ENCODE data around the gene KLF13.
A peak's percentile ranks its signal among the peaks of the same experiment; 100 is the strongest.

The KLF13 gene

DNA sequence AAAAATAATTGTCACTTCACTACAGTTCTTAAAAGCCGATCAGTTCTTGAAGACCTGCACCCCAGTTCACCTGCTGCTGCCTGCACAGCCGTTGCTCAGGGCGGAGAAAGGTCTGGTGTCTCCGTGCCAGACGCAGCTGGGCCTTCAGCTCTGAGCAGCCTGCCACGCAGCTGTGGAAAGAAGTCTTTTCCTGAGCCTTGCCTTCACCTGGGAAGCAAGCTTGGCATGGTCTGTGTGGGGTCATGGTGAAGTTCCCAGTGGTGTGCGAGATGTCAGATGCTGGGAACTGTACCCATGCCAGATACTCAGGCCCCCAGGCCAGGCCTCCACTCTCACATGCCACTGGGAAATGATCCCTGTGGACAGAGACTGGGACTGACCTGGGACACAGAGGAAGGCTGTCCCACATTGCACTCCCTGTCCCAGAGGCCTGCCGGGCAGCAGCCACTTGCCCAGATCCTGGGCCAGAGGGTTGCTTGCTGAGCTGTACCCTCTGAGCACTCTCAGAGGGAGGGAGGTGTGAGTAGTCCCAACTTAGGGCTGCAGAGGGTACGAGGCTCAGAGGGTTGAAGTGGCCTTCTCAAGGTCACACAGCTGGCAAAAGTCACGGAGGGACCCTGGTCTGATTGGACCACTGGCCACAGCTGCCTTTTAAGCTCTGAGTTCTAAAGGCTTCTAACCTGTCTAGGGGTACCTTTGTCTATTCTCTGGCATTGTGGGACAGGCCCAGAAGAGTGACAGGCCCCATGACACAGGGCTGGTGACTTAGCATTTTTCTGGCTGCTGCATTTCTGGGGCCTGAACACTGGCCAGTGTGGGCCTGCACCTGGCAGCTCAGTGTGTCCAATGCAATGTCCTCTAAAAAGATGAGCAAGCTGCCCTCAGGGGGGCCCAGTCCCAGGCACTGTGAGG, 55.4 kb downstream of the KLF13 start:
- no peak for DNase-seq (ENCODE audit: low spot score)

- DNase-seq (ENCODE audit: low spot score) = no peak
Observed at GRCh38 chr15:31382713-31383045, 56.0 kb downstream of the KLF13 start.

- no peak for DNase-seq (ENCODE audit: low spot score)
Observed at GRCh38 chr15:31383139-31383538, 56.5 kb downstream of the KLF13 start.

- no peak for DNase-seq (ENCODE audit: low spot score)
Observed at GRCh38 chr15:31384568-31384967, 57.9 kb downstream of the KLF13 start.

- no peak for DNase-seq (ENCODE audit: low spot score)
Observed at GRCh38 chr15:31385736-31386135, 59.1 kb downstream of the KLF13 start.

- DNase-seq (ENCODE audit: low spot score) = no peak
Observed at GRCh38 chr15:31387092-31387478, 60.5 kb downstream of the KLF13 start.

DNA sequence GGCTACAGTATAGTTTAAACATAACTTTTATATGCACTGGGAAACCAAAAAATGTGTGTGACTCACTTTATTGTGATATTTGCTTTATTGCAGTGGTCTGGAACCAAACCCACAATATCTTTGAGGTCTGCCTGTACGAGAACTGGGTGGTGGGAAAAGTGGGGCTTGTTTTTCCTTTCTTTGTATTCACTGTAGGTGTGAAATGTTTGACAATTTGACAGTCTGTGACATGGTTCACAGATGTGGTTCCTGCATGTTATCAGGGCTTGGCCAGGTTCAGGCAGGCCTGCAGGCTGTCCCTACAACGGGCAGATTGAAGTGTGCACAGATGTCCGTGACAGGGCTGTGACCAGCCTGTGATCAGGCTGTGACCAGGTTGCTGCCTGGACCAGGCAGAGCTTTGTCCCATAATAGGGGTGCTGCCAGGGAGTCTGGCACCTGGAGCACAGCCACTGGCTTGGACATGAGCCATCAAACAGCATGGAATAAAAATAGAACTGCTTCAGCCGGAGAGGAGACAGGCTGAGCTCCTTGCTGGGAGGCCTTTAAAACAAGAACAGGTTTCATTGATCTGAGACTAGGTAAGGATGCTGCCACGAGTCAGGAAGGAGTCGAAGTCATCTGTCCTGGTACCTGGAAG, 61.0 kb downstream of the KLF13 start:
- peak; percentile 76 for DNase-seq (ENCODE audit: low spot score)

DNA sequence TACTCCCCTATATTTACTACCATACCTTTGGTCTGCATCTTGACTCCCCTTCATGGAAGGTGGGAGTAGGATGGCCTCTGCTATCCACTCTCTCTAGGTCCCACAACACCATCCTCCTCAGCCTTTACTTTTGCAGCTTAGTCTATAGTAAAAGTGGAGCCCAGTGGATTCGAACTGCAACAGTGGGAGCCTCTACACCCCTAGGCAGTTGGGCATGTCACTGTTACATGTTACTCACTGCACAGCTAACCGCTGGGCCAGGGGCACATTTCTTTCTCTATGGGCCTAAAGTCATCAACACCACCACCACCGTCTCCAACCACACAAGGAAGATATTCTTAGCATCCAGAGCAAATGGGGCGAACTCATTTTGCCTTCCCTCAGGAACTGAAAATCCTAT, 62.9 kb downstream of the KLF13 start:
- no peak for DNase-seq (ENCODE audit: low spot score)

DNA sequence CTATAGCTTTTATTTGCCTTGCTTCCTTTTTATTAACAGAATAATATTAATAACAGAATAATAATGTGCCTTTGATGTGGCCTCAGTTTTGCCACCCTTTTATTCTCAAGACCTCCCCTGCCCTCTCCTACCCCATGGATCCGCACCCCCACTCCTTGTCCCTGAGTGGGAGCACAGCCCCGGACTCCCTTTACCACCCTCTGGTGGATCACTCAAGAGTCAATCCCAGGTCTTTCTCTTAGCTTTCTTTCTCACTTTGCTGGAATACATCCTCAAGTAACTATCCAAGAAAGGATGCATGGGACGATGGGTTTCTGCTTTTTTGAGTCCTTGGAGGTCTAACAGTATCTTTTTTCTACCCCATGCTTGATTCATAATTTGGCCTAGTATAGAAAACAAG, 63.4 kb downstream of the KLF13 start:
- no peak for DNase-seq (ENCODE audit: low spot score)

GRCh38 chr15:31390777-31391486, 64.3 kb downstream of the KLF13 start:
- DNase-seq (ENCODE audit: low spot score) = no peak

GRCh38 chr15:31391687-31392671, 65.3 kb downstream of the KLF13 start:
- peak; percentile 77 for DNase-seq (ENCODE audit: low spot score)

DNA sequence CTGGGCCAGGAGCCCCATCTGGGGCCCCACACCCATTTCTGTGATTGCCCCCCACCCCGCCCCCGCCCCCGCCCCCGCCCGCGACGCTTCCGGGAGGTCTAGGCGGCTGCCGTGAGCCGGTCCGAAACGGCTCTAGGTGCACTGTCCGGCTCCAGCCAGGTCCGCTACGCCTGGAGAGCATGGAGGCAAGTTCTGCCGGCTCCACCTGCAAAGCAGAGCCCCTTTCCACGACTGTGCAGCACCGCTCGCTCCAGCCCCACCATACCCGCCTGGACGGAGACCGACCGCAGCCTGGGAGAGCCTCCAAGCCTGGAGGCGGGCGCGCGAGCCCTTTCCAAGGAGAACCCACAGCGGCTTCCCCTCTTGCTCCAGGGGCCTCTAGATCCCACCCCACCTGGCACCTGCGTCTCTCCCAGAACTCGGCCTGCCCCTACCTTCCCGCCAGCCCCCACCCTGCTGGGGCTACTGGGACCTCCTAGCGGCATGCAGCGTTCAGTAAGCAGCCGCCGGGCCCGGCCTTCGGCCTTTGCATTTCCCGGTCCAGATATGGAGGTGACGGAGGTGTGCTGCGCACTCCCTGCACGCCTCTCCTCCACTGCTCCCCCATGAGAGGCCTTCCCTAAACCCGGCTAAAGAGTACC, 66.2 kb downstream of the KLF13 start:
- DNase-seq (ENCODE audit: low spot score) = no peak

DNA sequence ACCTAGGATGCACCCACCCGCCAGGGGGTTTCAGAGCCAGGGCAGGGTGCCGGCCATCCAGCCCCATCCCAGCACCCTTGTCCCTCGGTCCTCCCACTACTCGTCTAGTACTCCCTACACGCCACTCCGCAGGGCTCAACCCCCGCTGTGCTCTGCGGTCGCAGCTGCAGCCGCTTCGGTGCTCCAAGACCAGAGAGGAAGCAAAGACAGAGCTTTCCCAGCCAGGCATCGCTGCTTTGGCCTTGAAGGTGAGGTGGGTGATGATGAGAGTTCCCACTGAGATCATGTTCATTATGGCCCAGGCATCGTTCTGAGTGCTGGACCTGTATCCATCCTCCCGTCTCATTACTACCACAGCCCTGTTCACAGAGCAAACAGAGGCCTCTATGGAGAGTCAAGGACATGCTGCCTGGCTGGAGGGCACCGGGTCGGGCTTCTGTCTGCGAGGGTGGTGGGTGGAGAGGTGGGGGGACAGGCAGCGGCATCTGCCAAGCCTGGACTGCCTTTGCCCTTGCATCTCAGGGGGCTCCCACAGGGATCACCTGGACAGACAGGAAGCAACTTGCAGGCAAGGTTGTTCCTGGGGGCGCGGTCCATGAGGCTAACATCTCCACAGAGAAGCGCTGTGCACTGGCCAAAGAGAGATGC, 66.9 kb downstream of the KLF13 start:
- no peak for DNase-seq (ENCODE audit: low spot score)

GRCh38 chr15:31396881-31397560, 70.4 kb downstream of the KLF13 start:
- peak; percentile 58 for DNase-seq (ENCODE audit: low spot score)

GRCh38 chr15:31397851-31398661, 71.4 kb downstream of the KLF13 start:
- peak; percentile 57 for DNase-seq (ENCODE audit: low spot score)

GRCh38 chr15:31398677-31399301, 72.2 kb downstream of the KLF13 start:
- no peak for DNase-seq (ENCODE audit: low spot score)

- peak; percentile 79 for DNase-seq (ENCODE audit: low spot score)
Observed at GRCh38 chr15:31399544-31400171, 73.0 kb downstream of the KLF13 start.

GRCh38 chr15:31400222-31400927, 73.7 kb downstream of the KLF13 start:
- DNase-seq (ENCODE audit: low spot score) = no peak

All from cerebellar cortex (tissue), 1 donor.